ENCODE results near the gene OR5K1. TPM values are rescaled to one million over a fixed set of nuclear protein-coding genes. Genes with fewer than 3 reads are reported as not detected.

The OR5K1 gene
- total RNA-seq, 6 experiments from 2014 or later: not detected

DNA sequence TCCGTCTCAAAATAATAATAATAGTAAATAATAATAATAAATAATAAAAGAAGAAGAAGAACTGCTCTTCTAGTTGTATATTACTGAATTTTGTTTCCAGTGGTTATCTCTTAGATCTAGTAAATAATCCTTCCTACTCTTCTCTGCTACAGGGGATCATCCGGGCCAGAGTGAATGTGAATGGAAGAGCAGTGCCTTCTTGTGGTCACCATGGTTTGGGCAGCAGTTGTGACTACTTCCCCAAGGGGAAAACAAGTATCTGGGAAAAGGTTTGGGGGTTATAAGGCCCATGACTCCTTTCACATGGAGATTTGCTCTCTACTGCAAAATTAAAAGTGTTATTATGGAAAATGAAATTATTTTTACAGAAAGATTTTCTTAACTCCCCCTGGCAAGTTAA is 5.5 kb upstream of the OR5K1 start:
- no peak for DNase-seq
- H3K4me3 Mint-ChIP-seq: no peak overlapping the region
- no peaks in the 10 kb centered on the region for H3K4me1 Mint-ChIP-seq (ENCODE audit: low read depth)
- no peaks in the 10 kb centered on the region for H3K36me3 Mint-ChIP-seq (ENCODE audit: low read depth)
- TF ChIP-seq, protein P1, sequence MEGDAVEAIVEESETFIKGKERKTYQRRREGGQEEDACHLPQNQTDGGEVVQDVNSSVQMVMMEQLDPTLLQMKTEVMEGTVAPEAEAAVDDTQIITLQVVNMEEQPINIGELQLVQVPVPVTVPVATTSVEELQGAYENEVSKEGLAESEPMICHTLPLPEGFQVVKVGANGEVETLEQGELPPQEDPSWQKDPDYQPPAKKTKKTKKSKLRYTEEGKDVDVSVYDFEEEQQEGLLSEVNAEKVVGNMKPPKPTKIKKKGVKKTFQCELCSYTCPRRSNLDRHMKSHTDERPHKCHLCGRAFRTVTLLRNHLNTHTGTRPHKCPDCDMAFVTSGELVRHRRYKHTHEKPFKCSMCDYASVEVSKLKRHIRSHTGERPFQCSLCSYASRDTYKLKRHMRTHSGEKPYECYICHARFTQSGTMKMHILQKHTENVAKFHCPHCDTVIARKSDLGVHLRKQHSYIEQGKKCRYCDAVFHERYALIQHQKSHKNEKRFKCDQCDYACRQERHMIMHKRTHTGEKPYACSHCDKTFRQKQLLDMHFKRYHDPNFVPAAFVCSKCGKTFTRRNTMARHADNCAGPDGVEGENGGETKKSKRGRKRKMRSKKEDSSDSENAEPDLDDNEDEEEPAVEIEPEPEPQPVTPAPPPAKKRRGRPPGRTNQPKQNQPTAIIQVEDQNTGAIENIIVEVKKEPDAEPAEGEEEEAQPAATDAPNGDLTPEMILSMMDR (IDR thresholded peaks at IDR 0.05): no peak
- no peaks in the 10 kb centered on the region; the same call in 1 of the 2 replicates for H3K9me3 Mint-ChIP-seq
- peaks cover 2% of the 10 kb centered on the region for H3K27me3 Mint-ChIP-seq (ENCODE audit: insufficient read depth)
- no peak overlapping the region for H3K27ac Mint-ChIP-seq

DNA sequence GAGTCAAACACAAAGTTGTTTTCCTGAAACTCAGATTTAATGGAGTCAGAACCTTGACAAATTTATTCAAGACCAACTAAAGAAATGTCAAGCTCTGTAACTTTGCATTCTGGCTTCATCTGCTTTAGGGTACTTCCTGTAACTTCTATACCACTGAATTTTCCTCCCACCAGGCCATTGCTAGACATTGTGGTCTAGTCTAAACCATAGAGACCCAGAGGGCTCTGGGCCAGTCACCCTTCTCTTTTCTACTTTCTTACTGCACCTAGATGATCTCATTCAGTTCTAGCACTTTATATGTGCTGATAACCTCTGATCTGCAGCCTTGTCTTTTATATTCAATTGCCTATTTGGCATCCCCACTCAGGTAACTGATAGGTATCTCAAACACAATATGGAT is 2.8 kb upstream of the OR5K1 start:
- Mint-ChIP-seq H3K4me1 (ENCODE audit: low read depth) (no peaks in the 10 kb centered on the region), H3K36me3 (ENCODE audit: low read depth) (no peaks in the 10 kb centered on the region), H3K27me3 (ENCODE audit: insufficient read depth) (peaks cover 2% of the 10 kb centered on the region), H3K4me3 (no peak overlapping the region), H3K9me3 (no peaks in the 10 kb centered on the region), H3K27ac (no peak overlapping the region)
- no peak for DNase-seq
- TF ChIP-seq, protein P1 (IDR thresholded peaks at IDR 0.05): no peak

DNA sequence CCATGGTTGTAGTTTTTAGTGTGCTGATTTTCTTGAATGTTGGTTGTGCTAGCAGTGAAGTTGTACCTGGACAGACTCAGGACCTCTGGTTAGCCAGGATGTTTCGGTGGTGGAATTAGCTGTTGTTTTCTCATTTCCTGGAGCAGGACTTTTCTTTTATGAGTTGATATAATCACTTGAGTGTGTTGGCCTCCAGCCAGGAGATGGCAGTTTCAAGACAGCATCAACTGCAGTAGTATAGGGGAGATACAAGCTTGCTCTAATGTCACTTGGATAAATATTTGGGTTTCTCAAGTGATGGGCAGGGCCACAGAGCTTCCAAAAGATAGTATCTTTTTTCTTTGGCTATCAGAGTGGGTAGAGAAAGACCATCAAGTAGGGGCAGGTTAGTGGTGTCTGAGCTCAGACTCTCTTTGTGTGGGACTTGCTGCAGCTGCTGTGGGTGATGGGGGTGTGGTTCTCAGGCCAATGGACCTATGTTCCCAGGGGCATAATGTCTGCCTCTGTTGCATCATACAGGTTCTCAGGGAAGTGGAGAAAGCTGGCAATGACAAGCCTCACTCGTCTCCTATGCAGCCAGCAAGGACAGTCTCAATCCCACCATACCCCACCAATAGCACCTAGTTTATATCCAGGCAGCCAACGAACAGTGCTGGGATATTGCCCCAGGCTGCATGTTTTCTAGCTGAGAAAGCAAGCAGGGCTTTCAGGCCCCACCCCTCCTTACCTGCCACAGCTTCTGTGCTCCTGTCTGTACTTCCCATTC is 19.9 kb downstream of the OR5K1 start:
- TF ChIP-seq, protein P1 (IDR thresholded peaks at IDR 0.05): no peak
- no peak for DNase-seq
- Mint-ChIP-seq H3K9me3 (no peaks in the 10 kb centered on the region; the same call in 1 of the 2 replicates), H3K36me3 (ENCODE audit: low read depth) (no peaks in the 10 kb centered on the region), H3K4me1 (ENCODE audit: low read depth) (no peaks in the 10 kb centered on the region), H3K4me3 (no peak overlapping the region), H3K27me3 (ENCODE audit: insufficient read depth) (peaks cover 4% of the 10 kb centered on the region; the same call in 1 of the 2 replicates), H3K27ac (no peak overlapping the region)

DNA sequence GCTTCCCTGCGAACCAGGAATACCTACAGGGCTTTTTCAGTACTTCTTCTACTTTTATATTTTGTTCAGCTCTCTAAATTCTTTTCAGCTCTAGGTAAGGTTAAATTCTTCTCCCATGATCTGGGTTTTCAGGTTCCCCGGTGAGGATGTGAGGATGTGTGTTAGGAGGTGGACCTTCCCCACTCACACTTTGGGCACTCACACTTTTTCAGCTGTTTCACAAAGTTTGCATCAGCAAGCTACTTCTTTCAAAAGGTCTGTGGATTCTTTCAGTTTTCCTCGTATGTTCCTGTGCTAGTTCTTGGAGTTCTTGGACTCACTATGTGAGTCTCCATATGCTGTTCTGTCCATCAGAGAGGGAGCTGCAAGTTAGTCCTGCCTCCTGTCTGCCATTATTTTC is 20.6 kb downstream of the OR5K1 start:
- Mint-ChIP-seq H3K27ac (no peak overlapping the region), H3K4me3 (no peak overlapping the region), H3K9me3 (no peaks in the 10 kb centered on the region; the same call in 1 of the 2 replicates), H3K27me3 (ENCODE audit: insufficient read depth) (peaks cover 4% of the 10 kb centered on the region; the same call in 1 of the 2 replicates), H3K36me3 (ENCODE audit: low read depth) (no peaks in the 10 kb centered on the region), H3K4me1 (ENCODE audit: low read depth) (no peaks in the 10 kb centered on the region)
- TF ChIP-seq, protein P1 (IDR thresholded peaks at IDR 0.05): no peak
- DNase-seq: no peak

DNA sequence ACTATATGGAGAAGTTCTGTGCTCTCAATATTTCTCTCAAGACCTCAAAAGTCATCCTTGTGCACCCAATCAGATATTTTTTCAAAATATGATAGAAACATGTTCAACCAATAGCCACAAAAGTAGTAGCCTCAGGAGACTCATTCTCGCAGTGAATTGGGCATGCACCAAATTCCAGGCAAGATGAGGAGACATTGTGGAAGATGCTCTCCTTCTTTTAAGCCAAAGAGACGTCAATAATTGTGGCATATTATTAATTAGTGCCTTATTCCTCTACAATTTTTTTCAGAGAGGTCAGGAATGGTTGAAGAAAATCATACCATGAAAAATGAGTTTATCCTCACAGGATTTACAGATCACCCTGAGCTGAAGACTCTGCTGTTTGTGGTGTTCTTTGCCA is 34.4 kb downstream of the OR5K1 start, which contains the start of gene OR5K2:
OR5K2 (plus strand) TSS at position 301 of the 400 bp plus-strand sequence; CDS start at position 301, 0 bp downstream.
- no peak within 1 kb of the TSS for H3K4me3 Mint-ChIP-seq
- H3K9me3 Mint-ChIP-seq: no peaks in the 10 kb centered on the region
- H3K36me3 Mint-ChIP-seq (ENCODE audit: low read depth): no peaks in the 10 kb centered on the region
- no peak within 1 kb of the TSS for H3K27ac Mint-ChIP-seq
- TF ChIP-seq, protein P1 (IDR thresholded peaks at IDR 0.05): no peak
- peaks cover 2% of the 10 kb centered on the region; the same call in 1 of the 2 replicates for H3K27me3 Mint-ChIP-seq (ENCODE audit: insufficient read depth)
- DNase-seq: no peak
- no peaks in the 10 kb centered on the region for H3K4me1 Mint-ChIP-seq (ENCODE audit: low read depth)
